ENCODE data around the gene RAI1.

DNA sequence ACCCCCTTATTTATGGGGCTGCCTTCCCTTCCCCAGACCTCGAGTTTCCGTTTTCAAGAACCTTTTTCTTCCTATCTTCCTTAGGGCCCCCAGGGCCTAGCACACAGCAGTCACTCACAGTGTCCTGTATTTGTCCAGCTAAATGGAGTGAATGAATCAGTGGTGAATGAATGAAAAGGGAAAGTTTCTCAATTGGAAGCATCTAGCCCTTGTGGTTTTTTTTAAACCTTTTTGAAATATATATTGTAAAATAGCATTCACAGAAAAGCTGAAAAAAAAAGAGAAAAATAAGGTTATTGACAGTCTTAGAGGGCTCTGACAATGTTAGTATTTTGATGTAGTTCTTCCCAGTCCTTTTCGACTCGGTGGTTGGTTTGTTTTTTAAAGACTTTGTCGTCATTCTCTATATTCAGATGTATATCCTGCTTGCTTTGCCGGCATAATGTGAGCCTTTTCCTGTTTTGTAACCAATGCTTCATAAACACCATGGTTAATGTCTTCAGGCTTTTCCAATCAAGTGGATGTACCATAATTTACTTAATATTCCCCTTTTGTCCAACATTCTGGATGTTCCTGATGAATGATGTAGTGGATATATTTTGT is 45.3 kb downstream of the RAI1 start:
- no peak for TF ChIP-seq ZNF384 (IDR thresholded peaks at IDR 0.05)
- TF ChIP-seq BHLHE40 (IDR thresholded peaks at IDR 0.05; ENCODE audit: borderline replicate concordance): no peak
- no peak for TF ChIP-seq NFRKB (IDR thresholded peaks at IDR 0.05)
- TF ChIP-seq FOXM1 (IDR thresholded peaks at IDR 0.05; ENCODE audit: borderline replicate concordance): no peak
- no peak for TF ChIP-seq ELF4 (IDR thresholded peaks at IDR 0.05)
- no peak for TF ChIP-seq HDGF (IDR thresholded peaks at IDR 0.05; ENCODE audit: borderline replicate concordance)

Measured in HEK293T (cell line).